GM12878 (cell line): Measurements from ENCODE around the gene THAP3. TPM values are rescaled to one million over a fixed set of nuclear protein-coding genes. Genes with fewer than 3 reads are reported as not detected.

Source experiments
- ATAC-seq: fragments of 200-7000 bp; cut with Tn5 transposase; 3 replicates; pipeline ENCODE4 v1.9.1; 2020; ENCODE audit warnings: mild to moderate bottlenecking, moderate library complexity
- BruUV-seq: library from RNA; stranded (reverse); fragments of 400-500 nt; replicated peaks from 2 replicates; lab custom pipeline; 2021; lab: Mats Ljungman, UMichigan
- CTCF ChIA-PET: fragments of 300-600 bp; sonication (Branson Sonifier 250); formaldehyde crosslinking; extraction: SDS; loops from one replicate; lab custom pipeline; 2021; ENCODE audit warnings: inconsistent platforms; lab: Yijun Ruan, JAX
- POLR2A ChIA-PET: fragments of 350-600 bp; formaldehyde crosslinking; extraction: SDS; loops from one replicate; lab custom pipeline; 2021; ENCODE audit warnings: inconsistent platforms; lab: Charles Lee
- RAD21 ChIA-PET: fragments of 300-600 bp; sonication (Branson Sonifier 250); formaldehyde crosslinking; loops from one replicate; lab custom pipeline; 2023; ENCODE audit warnings: antibody characterized with exemption; ENCODE audit not compliant: unreplicated experiment; lab: Charles Lee
- SMC1A ChIA-PET: fragments of 300-600 bp; sonication (Branson Sonifier 250); formaldehyde crosslinking; loops from one replicate; lab custom pipeline; 2023; ENCODE audit not compliant: unreplicated experiment, uncharacterized antibody; lab: Charles Lee
- DNase-seq: peaks from one replicate; pipeline ENCODE4 v3.0.0-alpha.2; 2011; ENCODE audit warnings: low read depth, low spot score
- FAIRE-seq: peaks from 3 replicates; lab custom pipeline; 2011; peaks lifted over from hg19 to GRCh38; lab: Jason Lieb, UNC
- H2AFZ ChIP-seq: 2 replicates; pipeline ENCODE4 v1.6.0; 2011; ENCODE audit warnings: low read depth, low read length, control low read depth; ENCODE audit not compliant: control insufficient read depth
- H3K27ac ChIP-seq: 2 replicates; pipeline ENCODE4 v1.5.1; 2011; ENCODE audit warnings: control low read depth; ENCODE audit not compliant: control insufficient read depth, insufficient read depth
- H3K27me3 ChIP-seq, 2 experiments: replicated peaks in 1 of 2; 2 replicates each; pipeline versions ENCODE4 v1.6.0 to v1.6.1; 2011; ENCODE audit warnings: low read length in 1 of 2; ENCODE audit not compliant: control insufficient read depth in 2 of 2, insufficient read depth in 2 of 2
- H3K36me3 ChIP-seq, 2 experiments: 2 replicates each; pipeline ENCODE4 v1.5.1; 2011; ENCODE audit warnings: low read length in 1 of 2; ENCODE audit not compliant: control insufficient read depth in 2 of 2, insufficient read depth in 2 of 2
- H3K4me1 ChIP-seq: 2 replicates; pipeline ENCODE4 v1.6.1; 2011; ENCODE audit warnings: mild to moderate bottlenecking, low read length, moderate library complexity, mixed read lengths; ENCODE audit not compliant: control insufficient read depth, insufficient read depth
- H3K4me2 ChIP-seq: 2 replicates; pipeline ENCODE4 v1.6.0; 2011; ENCODE audit warnings: control low read depth; ENCODE audit not compliant: control insufficient read depth, insufficient read depth
- H3K4me3 ChIP-seq: fragments of 200-600 bp; sonication (generic); 2 replicates; pipeline ENCODE4 v1.5.1; 2016
- H3K79me2 ChIP-seq: 2 replicates; pipeline ENCODE4 v1.6.0; 2011; ENCODE audit warnings: low read length; ENCODE audit not compliant: control insufficient read depth, insufficient read depth
- H3K9ac ChIP-seq: 2 replicates; pipeline ENCODE4 v1.8.0; 2011; ENCODE audit warnings: low read length, control low read depth, mixed read lengths; ENCODE audit not compliant: control insufficient read depth, insufficient read depth
- H3K9me3 ChIP-seq: replicated peaks from 3 replicates; pipeline ENCODE4 v1.5.1; 2011; ENCODE audit warnings: mild to moderate bottlenecking, low read length; ENCODE audit not compliant: control insufficient read depth, insufficient read depth
- H4K20me1 ChIP-seq: 2 replicates; pipeline ENCODE4 v1.6.0; 2011; ENCODE audit not compliant: control insufficient read depth, insufficient read depth
- CBFB ChIP-seq: IDR thresholded peaks from 2 replicates; pipeline ENCODE4 v1.6.1; 2016; ENCODE audit warnings: antibody characterized with exemption, low read depth
- E2F4 ChIP-seq: IDR thresholded peaks from 2 replicates; pipeline ENCODE4 v1.6.1; 2012; ENCODE audit warnings: low read depth, low read length, improper control_type of control experiment
- KAT2A ChIP-seq: conservative IDR thresholded peaks from 2 replicates; pipeline ENCODE4 v1.6.1; 2011; ENCODE audit warnings: low read depth, low read length; ENCODE audit not compliant: control insufficient read depth
- MYB ChIP-seq: fragments of 150-350 bp; IDR thresholded peaks from 2 replicates; pipeline ENCODE4 v1.6.1; 2014; ENCODE audit warnings: mild to moderate bottlenecking, low read depth, low read length, borderline replicate concordance
- PKNOX1 ChIP-seq: fragments of 450-650 bp; IDR thresholded peaks from 2 replicates; pipeline ENCODE4 v1.6.1; 2016; ENCODE audit warnings: mild to moderate bottlenecking
- SIN3A ChIP-seq: IDR thresholded peaks from 2 replicates; pipeline ENCODE4 v1.6.1; 2012; ENCODE audit warnings: low read depth, low read length, improper control_type of control experiment
- TCF3 ChIP-seq: IDR thresholded peaks from 2 replicates; pipeline ENCODE4 v1.6.1; 2012; ENCODE audit warnings: low read depth, mild to moderate bottlenecking, low read length, borderline replicate concordance; ENCODE audit not compliant: insufficient read depth
- WGBS: methylation state at CpG from one replicate; pipeline ENCODE4 v1.1.6; 2016; ENCODE audit warnings: low lambda C conversion rate; ENCODE audit not compliant: insufficient replicate concordance, insufficient coverage; ENCODE audit errors: missing lambda C conversion rate; 5-methylcytosine and 5-hydroxymethylcytosine counted together
- in situ Hi-C: fragments of 300-500 bp; cut with MboI; formaldehyde crosslinking; loops from 9 replicates; pipeline ENCODE4 v1.14.3; 2018; ENCODE audit warnings: mixed read lengths
- intact Hi-C: fragments of 100-400 bp; cut with micrococcal nuclease; formaldehyde crosslinking; loops from one replicate; pipeline ENCODE4 v1.14.2; 2022; ENCODE audit not compliant: unreplicated experiment
- polyA plus RNA-seq, 11 experiments: library from polyadenylated mRNA; depleted of rRNA in 4 of 11; unstranded in 6 of 11; stranded (reverse) in 5 of 11; fragments of >200 nt; fragmentation: Nextera tagmentation in 4 of 11; fragmentation: Illumina TruSeq in 1 of 11; extraction: Ambion mirVana in 4 of 11; extraction: Trizol in 1 of 11; gene quantifications; 1 replicate in 1 of 11; 2 replicates in 10 of 11; pipeline versions ENCODE4 v1.2.1 to v1.2.3, GENCODE V29; 2011 to 2016; ENCODE audit warnings: inconsistent platforms in 2 of 11, missing spikeins in 2 of 11, low read depth in 1 of 11
- total RNA-seq, 4 experiments: library from RNA; depleted of rRNA in 3 of 4; stranded (reverse); fragments of >200 nt in 3 of 4; fragmentation: Illumina TruSeq in 1 of 4; extraction: Trizol in 1 of 4; gene quantifications; 2 replicates each; pipeline versions ENCODE4 v1.2.1 to v1.2.3, GENCODE V29; 2013 to 2021

Gene THAP3
- total and polyA plus RNA-seq, 10 of the 15 experiments (the other 5 are each of a cell fraction or from before 2014, with no cell fraction given) = 1.5 to 19.5 (median 11.9) TPM

- Histone ChIP-seq H3K9me3 (no peaks in the 10 kb centered on the region), H3K27ac (no peak overlapping the region), H3K27me3 (no peaks in the 10 kb centered on the region), H4K20me1 (no peaks in the 10 kb centered on the region), H3K79me2 (peaks cover 22% of the 10 kb centered on the region), H2AFZ (no peak overlapping the region), H3K9ac (no peak overlapping the region), H3K4me2 (no peak overlapping the region), H3K36me3 (peaks cover 9 to 16% of the 10 kb centered on the region in 2 experiments; a peak in 3 of 4 replicates), H3K4me3 (no peak overlapping the region), H3K4me1 (peaks cover 13% of the 10 kb centered on the region)
- in situ Hi-C loops = no loop called here
- 98% methylated on average over 6 of the region's 8 CpGs for WGBS
- ATAC-seq = no peak
- POLR2A ChIA-PET = no interaction called here
- TF ChIP-seq E2F4 (no peak), KAT2A (no peak), TCF3 (no peak), CBFB (no peak), SIN3A (no peak), PKNOX1 (no peak), MYB (no peak)
- CTCF ChIA-PET = no interaction called here
- no TSS peak for BruUV-seq
- intact Hi-C loops = no loop called here
- no peak for DNase-seq
- SMC1A ChIA-PET = no interaction called here
- RAD21 ChIA-PET = no interaction called here
- no peak for FAIRE-seq
These were observed 5.4 kb downstream of the THAP3 start for GRCh38 chr1:6630027-6630426.
